Keratinocyte (primary cell): ENCODE measurements around the gene ALCAM. TPM values are rescaled to one million over a fixed set of nuclear protein-coding genes. Genes with fewer than 3 reads are reported as not detected.

Experiments
- DNase-seq: peaks from one replicate; pipeline ENCODE4 v3.0.0-alpha.2; 2011; ENCODE audit warnings: low read depth, missing footprints, low spot score
- FAIRE-seq: peaks from 2 replicates; lab custom pipeline; 2011; peaks lifted over from hg19 to GRCh38; lab: Jason Lieb, UNC
- H2AFZ ChIP-seq: 2 replicates; pipeline ENCODE4 v1.6.0; 2012; ENCODE audit warnings: low read length, control low read depth, inconsistent platforms; ENCODE audit not compliant: control insufficient read depth
- H3K27ac ChIP-seq: 2 replicates; pipeline ENCODE4 v1.5.1; 2011; ENCODE audit warnings: low read length; ENCODE audit not compliant: control insufficient read depth, insufficient read depth
- H3K27me3 ChIP-seq: 3 replicates; pipeline ENCODE4 v1.6.0; 2011; ENCODE audit warnings: low read length; ENCODE audit not compliant: control insufficient read depth, insufficient read depth; ENCODE audit errors: extremely low read depth
- H3K36me3 ChIP-seq, 2 experiments: 2 replicates in 1 of 2; 3 replicates in 1 of 2; pipeline ENCODE4 v1.5.1; 2011; ENCODE audit warnings: low read length in 2 of 2, mild to moderate bottlenecking in 1 of 2; ENCODE audit not compliant: control insufficient read depth in 2 of 2, insufficient read depth in 2 of 2; ENCODE audit errors: extremely low read depth in 1 of 2
- H3K4me1 ChIP-seq: 3 replicates; pipeline ENCODE4 v1.5.1; 2011; ENCODE audit warnings: low read length; ENCODE audit not compliant: control insufficient read depth, insufficient read depth; ENCODE audit errors: extremely low read depth
- H3K4me2 ChIP-seq: 3 replicates; pipeline ENCODE4 v1.6.0; 2011; ENCODE audit warnings: low read depth, low read length; ENCODE audit not compliant: control insufficient read depth, insufficient read depth; ENCODE audit errors: extremely low read depth
- H3K4me3 ChIP-seq, 3 experiments: fragments of 200-600 bp in 1 of 3; sonication (generic) in 1 of 3; 2 replicates in 2 of 3; 3 replicates in 1 of 3; pipeline ENCODE4 v1.5.1; 2011 to 2016; ENCODE audit warnings: low read length in 3 of 3, mild to moderate bottlenecking in 3 of 3, control low read depth in 2 of 3, inconsistent platforms in 1 of 3, low read depth in 1 of 3, mixed read lengths in 1 of 3, mixed run types in 1 of 3, moderate library complexity in 1 of 3; ENCODE audit not compliant: control insufficient read depth in 2 of 3, insufficient read depth in 2 of 3; ENCODE audit errors: extremely low read depth in 1 of 3
- H3K79me2 ChIP-seq: 2 replicates; pipeline ENCODE4 v1.6.0; 2012; ENCODE audit warnings: low read length; ENCODE audit not compliant: control insufficient read depth, insufficient read depth
- H3K9ac ChIP-seq: 3 replicates; pipeline ENCODE4 v1.6.0; 2011; ENCODE audit warnings: low read length; ENCODE audit not compliant: control insufficient read depth, insufficient read depth; ENCODE audit errors: extremely low read depth
- H3K9me1 ChIP-seq: 3 replicates; pipeline ENCODE4 v1.6.0; 2011; ENCODE audit warnings: low read length; ENCODE audit not compliant: control insufficient read depth, insufficient read depth; ENCODE audit errors: extremely low read depth
- H3K9me3 ChIP-seq: 2 replicates; pipeline ENCODE4 v1.5.1; 2012; ENCODE audit warnings: low read depth, low read length; ENCODE audit not compliant: control insufficient read depth
- H4K20me1 ChIP-seq: 3 replicates; pipeline ENCODE4 v1.6.0; 2011; ENCODE audit warnings: low read length; ENCODE audit not compliant: control insufficient read depth, insufficient read depth; ENCODE audit errors: extremely low read depth
- CTCF ChIP-seq, 3 experiments: IDR thresholded peaks in 1 of 3; conservative IDR thresholded peaks in 1 of 3; optimal IDR thresholded peaks in 1 of 3; 2 replicates in 2 of 3; 3 replicates in 1 of 3; pipeline versions ENCODE3 to v1.5.1; 2011; ENCODE audit warnings: low read length in 3 of 3, mild to moderate bottlenecking in 3 of 3, moderate library complexity in 2 of 3, control low read depth in 1 of 3, inconsistent platforms in 1 of 3; ENCODE audit not compliant: insufficient read depth in 2 of 3; ENCODE audit errors: extremely low read depth in 1 of 3
- EZH2 ChIP-seq: IDR thresholded peaks from one replicate; pipeline ENCODE4 v1.6.1; 2012; ENCODE audit warnings: inconsistent platforms, mild to moderate bottlenecking, low read length, moderate library complexity
- dilution Hi-C: fragments of 300-500 bp; cut with MboI; formaldehyde crosslinking; loops from one replicate; pipeline ENCODE4 v1.7.0; 2020; ENCODE audit warnings: low sequenced_read_pairs; ENCODE audit not compliant: extremely low pct_ligation_motif_present
- polyA plus RNA-seq, 5 experiments: library from polyadenylated mRNA; depleted of rRNA in 3 of 5; stranded (reverse) in 3 of 5; stranded (forward) in 1 of 5; unstranded in 1 of 5; fragments of >200 nt; gene quantifications; 1 replicate in 1 of 5; 2 replicates in 3 of 5; 3 replicates in 1 of 5; pipeline versions ENCODE4 v1.2.1 to v1.2.3, GENCODE V29; 2011 to 2012; ENCODE audit warnings: missing spikeins in 2 of 5, low read depth in 1 of 5, low replicate concordance in 1 of 5

The ALCAM gene
- polyA plus RNA-seq, 1 donor (not counting 4 experiments of a cell fraction or from before 2014, with no cell fraction given): 71.3 TPM

- H3K4me3 ChIP-seq: no peak overlapping the region
- no peaks in the 10 kb centered on the region for H3K9me1 ChIP-seq
- H3K4me1 ChIP-seq: peaks cover 53% of the 10 kb centered on the region
- H3K27ac ChIP-seq: no peak overlapping the region
- no peaks in the 10 kb centered on the region for H3K79me2 ChIP-seq
- no peak for DNase-seq
- H3K27me3 ChIP-seq: no peaks in the 10 kb centered on the region
- no peak overlapping the region for H3K4me2 ChIP-seq
- dilution Hi-C loops: no loop called here
- FAIRE-seq: no peak
- no peaks in the 10 kb centered on the region for H3K9me3 ChIP-seq
- no peaks in the 10 kb centered on the region for H4K20me1 ChIP-seq
- H3K9ac ChIP-seq: no peak overlapping the region
- H2AFZ ChIP-seq: no peak overlapping the region
- TF ChIP-seq CTCF (optimal IDR thresholded peaks at IDR 0.05 in 1 of 3, IDR thresholded peaks at IDR 0.05 in 1 of 3, conservative IDR thresholded peaks at IDR 0.05 in 1 of 3; ENCODE audit: extremely low read depth in 1 of 3, insufficient read depth in 2 of 3, low read length in 3 of 3) (no peak), EZH2 (no peak)
- no peaks in the 10 kb centered on the region for H3K36me3 ChIP-seq
Measured at GRCh38 chr3:105356396-105356795, 10.3 kb upstream of the ALCAM start.

DNA sequence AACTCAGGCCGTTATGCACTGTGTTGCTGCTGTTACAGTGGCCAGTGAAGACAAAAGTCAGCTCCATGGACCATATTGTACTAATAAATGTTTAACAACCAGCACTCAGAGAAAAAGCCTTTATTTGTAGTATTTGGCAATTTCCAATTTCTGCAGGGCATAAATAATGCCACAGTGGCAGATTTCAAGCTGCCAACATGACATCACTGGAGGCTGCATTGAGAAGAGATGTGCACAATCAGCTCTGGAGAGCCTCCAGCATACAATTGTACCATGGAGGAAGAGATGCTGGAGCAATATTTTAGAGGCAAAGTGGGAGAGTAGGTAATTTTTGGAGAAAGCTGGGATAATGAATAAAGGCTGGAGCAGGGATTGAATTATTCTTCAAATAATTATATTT is 9.7 kb upstream of the ALCAM start:
- FAIRE-seq (no peak), DNase-seq (no peak)
- H3K36me3 ChIP-seq: no peaks in the 10 kb centered on the region
- no peak overlapping the region for H3K9ac ChIP-seq
- no peak overlapping the region for H3K27ac ChIP-seq
- H4K20me1 ChIP-seq: no peaks in the 10 kb centered on the region
- dilution Hi-C loops: no loop called here
- no peaks in the 10 kb centered on the region for H3K27me3 ChIP-seq
- no peaks in the 10 kb centered on the region for H3K79me2 ChIP-seq
- H2AFZ ChIP-seq: no peak overlapping the region
- H3K4me3 ChIP-seq: no peak overlapping the region
- H3K9me3 ChIP-seq: no peaks in the 10 kb centered on the region
- no peaks in the 10 kb centered on the region for H3K9me1 ChIP-seq
- TF ChIP-seq CTCF (optimal IDR thresholded peaks at IDR 0.05 in 1 of 3, IDR thresholded peaks at IDR 0.05 in 1 of 3, conservative IDR thresholded peaks at IDR 0.05 in 1 of 3; ENCODE audit: extremely low read depth in 1 of 3, insufficient read depth in 2 of 3, low read length in 3 of 3) (no peak), EZH2 (no peak)
- peaks cover 54% of the 10 kb centered on the region for H3K4me1 ChIP-seq
- H3K4me2 ChIP-seq: no peak overlapping the region
